Stimulated activated CD4-positive, alpha-beta T cell treated with anti-CD3 and anti-CD28 coated beads, Interleukin-2, amount 100 ng/mL, for 24 hours (primary cell): Measurements from ENCODE around the gene CFD.

ENCODE experiments used
- DNase-seq, 2 donors: peaks; one replicate each; pipeline ENCODE4 v3.0.0-alpha.2; 2020

Gene CFD

GRCh38 chr19:911197-912033 lies 52.0 kb downstream of the CFD start:
- no peak for DNase-seq

GRCh38 chr19:912181-913079 lies 53.0 kb downstream of the CFD start:
- peak; percentile 44 to 51 for DNase-seq
